IMR-90 (cell line): Measurements from ENCODE around the gene SHC1. TPM values are rescaled to one million over a fixed set of nuclear protein-coding genes. Genes with fewer than 3 reads are reported as not detected.

Source experiments
- ATAC-seq: fragments of 200-7000 bp; cut with Tn5 transposase; 2 replicates; pipeline ENCODE4 v1.9.1; 2020; ENCODE audit warnings: low read depth, mild to moderate bottlenecking, moderate library complexity
- BruUV-seq: library from RNA; stranded (reverse); fragments of 400-500 nt; replicated peaks from 2 replicates; lab custom pipeline; 2021; lab: Mats Ljungman, UMichigan
- CTCF ChIA-PET: fragments of 300-600 bp; formaldehyde crosslinking; extraction: SDS; loops from one replicate; lab custom pipeline; 2021; ENCODE audit warnings: antibody characterized with exemption; lab: Yijun Ruan, JAX
- POLR2A ChIA-PET: fragments of 300-600 bp; sonication (Branson Sonifier 250); formaldehyde crosslinking; loops from one replicate; lab custom pipeline; 2022; ENCODE audit warnings: antibody characterized with exemption; ENCODE audit not compliant: unreplicated experiment; lab: Charles Lee
- DNase-seq: peaks from one replicate; pipeline ENCODE4 v3.0.0; 2013
- H2AFZ ChIP-seq: replicated peaks from 2 replicates; pipeline ENCODE3; 2013; ENCODE audit warnings: low read length, mild to moderate bottlenecking; ENCODE audit not compliant: poor library complexity
- H2AK5ac ChIP-seq: 2 replicates; pipeline ENCODE4 v1.6.1; 2013; ENCODE audit warnings: low read depth, low read length, inconsistent platforms
- H2AK9ac ChIP-seq: replicated peaks from 2 replicates; pipeline ENCODE3; 2013; ENCODE audit warnings: mild to moderate bottlenecking, low read depth, low read length, moderate library complexity; ENCODE audit not compliant: poor library complexity
- H2BK120ac ChIP-seq: 2 replicates; pipeline ENCODE4 v1.6.1; 2013; ENCODE audit warnings: low read depth, low read length, inconsistent platforms
- H2BK15ac ChIP-seq: 3 replicates; pipeline ENCODE4 v1.6.1; 2013; ENCODE audit warnings: low read depth, low read length, inconsistent platforms
- H2BK20ac ChIP-seq: 2 replicates; pipeline ENCODE4 v1.6.1; 2013; ENCODE audit warnings: low read depth, mild to moderate bottlenecking, inconsistent platforms, low read length, moderate library complexity
- H2BK5ac ChIP-seq: 2 replicates; pipeline ENCODE4 v1.6.1; 2013; ENCODE audit warnings: mild to moderate bottlenecking, low read depth, low read length, inconsistent platforms; ENCODE audit not compliant: poor library complexity, severe bottlenecking
- H3K14ac ChIP-seq: replicated peaks from 2 replicates; pipeline ENCODE4 v1.6.1; 2013; ENCODE audit warnings: low read depth, low read length, inconsistent platforms
- H3K18ac ChIP-seq: 2 replicates; pipeline ENCODE4 v1.6.1; 2013; ENCODE audit warnings: low read depth, low read length, control low read depth
- H3K23ac ChIP-seq: 2 replicates; pipeline ENCODE4 v1.6.1; 2013; ENCODE audit warnings: low read depth, low read length, inconsistent platforms
- H3K27ac ChIP-seq: 2 replicates; pipeline ENCODE4 v1.5.1; 2013; ENCODE audit warnings: mild to moderate bottlenecking, control low read depth, low read length; ENCODE audit not compliant: insufficient read depth
- H3K27me3 ChIP-seq: 2 replicates; pipeline ENCODE4 v1.6.1; 2013; ENCODE audit warnings: low read length; ENCODE audit not compliant: control insufficient read depth, insufficient read depth
- H3K36me3 ChIP-seq: 2 replicates; pipeline ENCODE4 v1.6.1; 2013; ENCODE audit warnings: low read length, mixed read lengths; ENCODE audit not compliant: control insufficient read depth, insufficient read depth
- H3K4ac ChIP-seq: 2 replicates; pipeline ENCODE4 v1.6.1; 2013; ENCODE audit warnings: low read depth, low read length, inconsistent platforms
- H3K4me1 ChIP-seq: 2 replicates; pipeline ENCODE4 v1.6.1; 2013; ENCODE audit warnings: low read length, mixed read lengths; ENCODE audit not compliant: control insufficient read depth, insufficient read depth
- H3K4me2 ChIP-seq: 2 replicates; pipeline ENCODE4 v1.6.1; 2013; ENCODE audit warnings: low read depth, mild to moderate bottlenecking, control low read depth, low read length, moderate library complexity
- H3K4me3 ChIP-seq: 2 replicates; pipeline ENCODE4 v1.5.1; 2013; ENCODE audit warnings: low read depth, mild to moderate bottlenecking, control low read depth, low read length, moderate library complexity; ENCODE audit not compliant: insufficient read depth
- H3K56ac ChIP-seq: 2 replicates; pipeline ENCODE4 v1.6.1; 2013; ENCODE audit warnings: low read length, inconsistent platforms; ENCODE audit not compliant: insufficient read depth; ENCODE audit errors: extremely low read depth
- H3K79me1 ChIP-seq, 2 experiments: 2 replicates each; pipeline ENCODE4 v1.6.1; 2013; ENCODE audit warnings: low read length in 2 of 2, inconsistent platforms in 1 of 2, low read depth in 1 of 2
- H3K9ac ChIP-seq: 2 replicates; pipeline ENCODE4 v1.6.1; 2013; ENCODE audit warnings: low read depth, low read length, control low read depth
- H3K9me1 ChIP-seq: 2 replicates; pipeline ENCODE4 v1.6.1; 2013; ENCODE audit warnings: low read length, inconsistent platforms; ENCODE audit not compliant: insufficient read depth
- H3K9me3 ChIP-seq: 2 replicates; pipeline ENCODE4 v1.6.1; 2013; ENCODE audit warnings: low read length; ENCODE audit not compliant: control insufficient read depth, insufficient read depth
- H4K20me1 ChIP-seq: 2 replicates; pipeline ENCODE4 v1.6.1; 2013; ENCODE audit warnings: low read length, inconsistent platforms; ENCODE audit not compliant: insufficient read depth
- H4K5ac ChIP-seq: 2 replicates; pipeline ENCODE4 v1.6.1; 2013; ENCODE audit warnings: mild to moderate bottlenecking, low read depth, low read length, control low read depth
- H4K8ac ChIP-seq, 2 experiments: 2 replicates each; pipeline ENCODE4 v1.6.1; 2013; ENCODE audit warnings: low read depth in 2 of 2, low read length in 2 of 2, control low read depth in 1 of 2, inconsistent platforms in 1 of 2
- H4K91ac ChIP-seq: 2 replicates; pipeline ENCODE4 v1.6.1; 2013; ENCODE audit warnings: low read depth, low read length, inconsistent platforms; ENCODE audit not compliant: insufficient read depth
- BHLHE40 ChIP-seq: fragments of 150-350 bp; IDR thresholded peaks from 2 replicates; pipeline ENCODE4 v1.6.1; 2016; ENCODE audit warnings: mild to moderate bottlenecking, low read depth, low read length
- CEBPB ChIP-seq: IDR thresholded peaks from 2 replicates; pipeline ENCODE4 v1.6.1; 2012; ENCODE audit warnings: low read depth, low read length, improper control_type of control experiment
- CHD1 ChIP-seq: IDR thresholded peaks from 2 replicates; pipeline ENCODE4 v1.6.1; 2012; ENCODE audit warnings: low read depth, low read length, improper control_type of control experiment
- CTCF ChIP-seq: conservative IDR thresholded peaks from 2 replicates; pipeline ENCODE4 v1.5.1; 2012; ENCODE audit warnings: mild to moderate bottlenecking, low read depth, low read length, improper control_type of control experiment
- FOS ChIP-seq: fragments of 150-350 bp; IDR thresholded peaks from 2 replicates; pipeline ENCODE4 v1.6.1; 2016; ENCODE audit warnings: low read depth, low read length
- MAFK ChIP-seq: IDR thresholded peaks from 2 replicates; pipeline ENCODE4 v1.6.1; 2012; ENCODE audit warnings: low read depth, low read length, improper control_type of control experiment
- MAZ ChIP-seq: IDR thresholded peaks from 2 replicates; pipeline ENCODE4 v1.6.1; 2012; ENCODE audit warnings: low read depth, mild to moderate bottlenecking, low read length, improper control_type of control experiment, moderate library complexity, borderline replicate concordance
- MXI1 ChIP-seq: IDR thresholded peaks from 2 replicates; pipeline ENCODE4 v1.6.1; 2012; ENCODE audit warnings: low read depth, mild to moderate bottlenecking, low read length, moderate library complexity, borderline replicate concordance
- NFE2L2 ChIP-seq: fragments of 150-350 bp; IDR thresholded peaks from 2 replicates; pipeline ENCODE4 v1.6.1; 2016; ENCODE audit warnings: low read depth, mild to moderate bottlenecking, low read length
- POLR2A ChIP-seq: IDR thresholded peaks from 2 replicates; pipeline ENCODE4 v1.6.1; 2012; ENCODE audit warnings: mild to moderate bottlenecking, low read depth, low read length
- RAD21 ChIP-seq: IDR thresholded peaks from 2 replicates; pipeline ENCODE4 v1.6.1; 2012; ENCODE audit warnings: low read length, improper control_type of control experiment
- RCOR1 ChIP-seq: IDR thresholded peaks from 2 replicates; pipeline ENCODE4 v1.6.1; 2012; ENCODE audit warnings: mild to moderate bottlenecking, low read length, improper control_type of control experiment; ENCODE audit not compliant: insufficient replicate concordance
- RFX5 ChIP-seq: IDR thresholded peaks from 2 replicates; pipeline ENCODE4 v1.8.0; 2012; ENCODE audit warnings: low read depth, mild to moderate bottlenecking, low read length, moderate library complexity
- SMC3 ChIP-seq: fragments of 150-350 bp; IDR thresholded peaks from 2 replicates; pipeline ENCODE4 v1.6.1; 2016; ENCODE audit warnings: low read depth, mild to moderate bottlenecking, antibody characterized with exemption, low read length, moderate library complexity
- USF2 ChIP-seq: fragments of 150-350 bp; IDR thresholded peaks from 2 replicates; pipeline ENCODE4 v1.6.1; 2017; ENCODE audit warnings: mild to moderate bottlenecking, antibody characterized with exemption, low read length, low read depth
- WGBS, 2 experiments: methylation state at CpG; one replicate each; pipeline versions ENCODE4 v1.1.5 to v1.1.7; 2013; ENCODE audit warnings: missing lambda C conversion rate in 2 of 2; ENCODE audit not compliant: insufficient read length in 1 of 2; ENCODE audit errors: extremely low coverage in 2 of 2; 5-methylcytosine and 5-hydroxymethylcytosine counted together
- dilution Hi-C: fragments of 300-500 bp; cut with HindIII; formaldehyde crosslinking; loops from one replicate; pipeline ENCODE4 v1.14.3; 2018; ENCODE audit warnings: low sequenced_read_pairs; ENCODE audit not compliant: unreplicated experiment
- in situ Hi-C: fragments of 300-500 bp; cut with MboI; formaldehyde crosslinking; loops from 3 replicates; pipeline ENCODE4 v1.14.3; 2019; ENCODE audit warnings: low sequenced_read_pairs, inconsistent platforms, mixed read lengths
- intact Hi-C: fragments of 100-400 bp; cut with micrococcal nuclease; formaldehyde crosslinking; loops from 2 replicates; pipeline ENCODE4 v1.10.0; 2022
- polyA plus RNA-seq, 3 experiments: library from polyadenylated mRNA; depleted of rRNA; stranded (reverse); fragments of >200 nt; gene quantifications; 2 replicates each; pipeline ENCODE4 v1.2.3, GENCODE V29; 2012; ENCODE audit warnings: low replicate concordance in 1 of 3
- total RNA-seq: library from RNA; depleted of rRNA; stranded (reverse); fragments of >200 nt; gene quantifications from 2 replicates; pipeline ENCODE4 v1.2.3, GENCODE V29; 2012
- TF ChIP-seq, protein P1 (sequence below): fragments of 150-350 bp; IDR thresholded peaks from 2 replicates; pipeline ENCODE4 v1.6.1; 2016; ENCODE audit warnings: low read depth, mild to moderate bottlenecking, low read length, moderate library complexity, borderline replicate concordance

The SHC1 gene
- total and polyA plus RNA-seq, 2 of the 4 experiments (the other 2 are of a cell fraction) = 352 to 355 TPM

GRCh38 chr1:154931940-154932487, 38.5 kb downstream of the SHC1 start:
- Histone ChIP-seq H4K5ac (no peak overlapping the region), H3K18ac (no peak overlapping the region), H3K4me3 (no peak overlapping the region), H2AFZ (no peak overlapping the region), H3K27me3 (no peaks in the 10 kb centered on the region), H3K4ac (no peak overlapping the region), H3K56ac (no peak overlapping the region), H2BK15ac (no peak overlapping the region), H3K23ac (no peak overlapping the region), H2BK20ac (no peak overlapping the region), H3K36me3 (peaks cover 6% of the 10 kb centered on the region), H2AK9ac (no peak overlapping the region), H3K14ac (no peak overlapping the region), H3K4me1 (no peaks in the 10 kb centered on the region; the same call in 1 of the 2 replicates), H4K20me1 (no peaks in the 10 kb centered on the region), H2AK5ac (no peak overlapping the region), H3K4me2 (no peak overlapping the region), H2BK120ac (no peak overlapping the region), H3K9ac (no peak overlapping the region), H2BK5ac (no peak overlapping the region), H3K9me1 (peaks cover 7% of the 10 kb centered on the region; the same call in 1 of the 2 replicates), H4K91ac (no peak overlapping the region), H3K27ac (no peak overlapping the region), H3K79me1 (peaks cover 0 to 14% of the 10 kb centered on the region in 2 experiments; a peak in 2 of 4 replicates), H3K9me3 (no peaks in the 10 kb centered on the region), H4K8ac (no peak overlapping the region)
- BruUV-seq = no TSS peak
- ChIA-PET POLR2A (no interaction called here), CTCF (interaction anchor here (0.6 to 0.7 kb wide), 2 partner anchors 15 to 47 kb away, joined by 3 to 6 read pairs; no protein-coding TSS in a partner anchor)
- no peak for DNase-seq
- ATAC-seq = no peak
- dilution Hi-C loops (no loop called here), in situ Hi-C loops (no loop called here), intact Hi-C loops (no loop called here)
- TF ChIP-seq CEBPB (no peak), RCOR1 (no peak), MAZ (no peak), NFE2L2 (no peak), MXI1 (no peak), RAD21 (no peak), CHD1 (no peak), BHLHE40 (no peak), USF2 (no peak), POLR2A (no peak), RFX5 (no peak), FOS (no peak), MAFK (no peak), CTCF (no peak), SMC3 (no peak)
- TF ChIP-seq, protein P1, sequence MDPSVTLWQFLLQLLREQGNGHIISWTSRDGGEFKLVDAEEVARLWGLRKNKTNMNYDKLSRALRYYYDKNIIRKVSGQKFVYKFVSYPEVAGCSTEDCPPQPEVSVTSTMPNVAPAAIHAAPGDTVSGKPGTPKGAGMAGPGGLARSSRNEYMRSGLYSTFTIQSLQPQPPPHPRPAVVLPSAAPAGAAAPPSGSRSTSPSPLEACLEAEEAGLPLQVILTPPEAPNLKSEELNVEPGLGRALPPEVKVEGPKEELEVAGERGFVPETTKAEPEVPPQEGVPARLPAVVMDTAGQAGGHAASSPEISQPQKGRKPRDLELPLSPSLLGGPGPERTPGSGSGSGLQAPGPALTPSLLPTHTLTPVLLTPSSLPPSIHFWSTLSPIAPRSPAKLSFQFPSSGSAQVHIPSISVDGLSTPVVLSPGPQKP = no peak
- 40% methylated on average over 1 of the region's 11 CpGs; no CpG with 5 or more reads in 1 of the 2 experiments for WGBS, 2 experiments
